NCI-H510A (cell line): ENCODE data around the gene TENM4.

Experiments
- DNase-seq: peaks from one replicate; lab custom pipeline; 2025; lab: John Stamatoyannopoulos, UW

TENM4 gene

DNA sequence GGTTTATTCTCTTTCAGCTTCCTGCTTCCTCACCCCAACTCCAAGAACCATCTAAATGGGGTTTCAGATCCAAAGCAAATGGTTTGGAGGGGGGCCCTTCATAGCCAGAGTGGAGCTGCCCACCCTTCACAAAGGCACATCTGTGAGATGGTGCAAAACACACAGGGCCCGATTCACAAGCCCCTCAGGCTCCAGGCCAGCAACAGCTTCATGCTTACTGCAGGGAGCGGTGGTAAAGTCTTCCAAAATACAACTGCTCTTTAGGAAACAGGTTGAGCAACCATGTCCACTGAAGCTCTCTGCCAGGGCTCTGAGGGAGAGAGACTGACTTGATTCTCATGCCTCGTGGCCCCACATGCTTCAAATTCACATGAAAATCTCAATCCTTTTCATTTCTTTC is 653.1 kb downstream of the TENM4 start:
- DNase-seq: no peak

DNA sequence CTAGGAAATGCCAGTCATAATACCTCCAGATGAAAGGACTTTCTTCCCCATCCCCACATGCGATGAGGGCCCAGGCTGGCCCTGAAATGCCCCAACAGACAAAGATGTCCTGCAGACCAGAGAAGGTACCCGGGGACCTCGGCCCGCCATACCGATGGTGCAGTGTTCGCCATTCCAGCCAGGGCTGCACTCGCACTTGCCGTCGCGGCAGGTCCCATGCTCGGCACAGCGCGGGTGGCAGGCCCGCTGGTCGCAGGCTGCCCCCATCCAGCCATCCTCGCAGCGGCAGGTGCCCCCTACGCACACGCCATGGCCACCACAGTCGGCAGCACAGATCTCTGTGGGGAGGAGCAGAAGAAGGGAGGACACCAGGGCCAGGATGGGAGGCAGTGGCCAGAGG is 654.1 kb downstream of the TENM4 start:
- no peak for DNase-seq

DNA sequence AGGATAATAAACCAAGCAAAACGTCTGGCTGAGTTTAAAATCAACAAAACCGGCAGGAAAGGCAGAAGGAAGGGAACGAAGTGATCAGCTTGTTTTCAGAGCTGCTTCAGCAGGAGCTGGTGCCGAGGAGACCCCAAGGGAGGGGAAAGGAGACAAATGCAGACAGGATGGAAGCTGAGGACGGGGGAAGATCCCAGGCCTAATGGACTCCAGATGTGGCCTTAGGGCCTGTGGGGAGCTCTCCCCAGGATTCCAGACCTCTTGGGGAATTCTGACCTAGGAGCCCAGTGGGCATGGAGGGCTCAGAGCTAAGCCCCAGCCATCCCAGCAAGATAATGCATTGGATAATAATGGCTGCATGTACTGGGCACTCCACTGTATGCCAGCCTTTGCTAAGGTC is 654.7 kb downstream of the TENM4 start:
- DNase-seq: no peak

DNA sequence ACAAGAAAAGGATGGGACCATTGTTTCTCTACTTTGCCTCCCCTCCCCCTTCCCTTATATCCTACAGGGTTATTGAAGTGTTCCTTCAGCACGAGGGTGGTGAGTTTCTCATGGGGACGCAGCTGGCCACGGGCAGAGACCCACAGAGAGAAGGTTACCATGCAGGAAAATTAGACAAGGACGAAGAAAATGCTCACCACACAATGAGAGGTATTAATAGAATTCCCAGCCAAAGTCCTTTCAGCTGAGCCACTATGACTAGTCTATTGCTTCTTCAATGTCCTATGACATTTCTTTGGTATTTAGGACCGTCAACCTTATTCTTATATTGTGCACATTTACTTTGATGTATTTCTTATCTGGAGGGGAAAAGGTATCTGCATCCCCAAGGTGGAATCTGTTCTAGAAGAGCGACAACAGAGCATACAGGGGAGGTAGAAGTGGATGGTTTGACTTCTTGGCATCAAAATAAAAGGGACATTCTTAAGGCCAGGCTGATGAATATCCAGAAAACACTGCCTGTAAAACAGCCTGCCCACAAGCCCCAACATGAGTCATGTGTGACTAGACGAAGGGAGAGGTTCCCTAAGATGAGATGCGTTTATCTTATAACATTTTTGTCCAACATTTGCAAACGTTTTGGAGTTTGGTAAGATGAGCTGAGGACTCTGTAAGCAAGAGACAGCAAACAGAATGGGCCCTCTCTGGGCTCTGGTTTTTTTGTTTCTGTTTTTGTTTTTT is 656.3 kb downstream of the TENM4 start:
- no peak for DNase-seq

DNA sequence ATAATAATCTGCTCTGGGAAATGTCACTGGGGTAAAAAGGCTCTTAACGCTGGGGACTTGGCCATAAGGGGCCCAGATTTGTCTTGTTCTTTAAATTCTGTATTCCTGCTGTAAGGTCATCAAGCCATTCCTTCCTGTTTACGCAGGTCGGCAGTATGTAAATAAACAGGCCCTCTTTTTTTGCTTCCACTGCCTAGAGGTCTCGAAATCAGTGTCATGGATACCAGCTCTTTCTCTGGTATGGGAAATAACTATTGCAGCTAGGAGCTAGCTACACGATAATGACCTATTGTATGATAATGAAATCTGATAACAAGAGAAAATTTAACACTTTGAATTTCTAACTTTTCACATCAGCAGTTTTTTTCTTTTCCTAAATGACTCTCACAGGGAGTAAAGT is 657.0 kb downstream of the TENM4 start:
- no peak for DNase-seq

DNA sequence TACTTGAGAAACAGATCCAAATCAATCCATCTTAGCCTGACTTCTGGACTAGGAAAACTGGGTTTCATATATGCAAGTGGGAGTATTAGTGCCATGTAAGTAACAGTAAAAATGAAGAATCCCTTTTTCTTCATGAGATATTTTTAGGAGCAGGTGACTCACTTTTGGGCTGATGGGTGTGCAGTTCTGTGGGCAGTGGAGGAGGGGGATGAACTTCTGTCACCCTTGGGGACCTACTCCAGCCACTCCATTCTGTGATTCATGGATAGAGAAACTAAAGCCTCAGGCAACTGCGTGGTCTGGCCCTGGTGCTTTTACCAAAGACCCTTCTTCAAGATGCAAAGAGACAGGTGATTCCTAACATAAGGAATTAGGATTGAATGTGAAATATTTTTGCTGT is 657.5 kb downstream of the TENM4 start:
- DNase-seq: no peak

DNA sequence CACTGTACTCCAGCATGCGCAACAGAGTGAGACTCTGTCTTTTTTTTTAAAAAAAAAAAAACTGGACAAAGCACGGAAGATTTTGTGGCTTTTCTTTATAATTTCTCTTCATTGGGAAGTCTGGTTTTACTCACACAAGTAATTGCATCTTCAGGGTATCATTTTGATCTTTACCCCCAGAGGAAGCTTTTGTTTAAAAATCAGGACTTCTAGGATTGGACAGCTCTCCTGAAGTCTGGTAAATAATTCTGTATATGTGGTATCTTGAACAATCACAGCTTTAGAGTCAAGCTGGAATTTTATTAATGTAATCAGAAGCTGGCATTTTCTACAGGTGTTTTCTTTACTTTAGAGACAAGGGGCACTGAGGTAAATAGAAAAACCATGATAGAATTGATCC is 658.1 kb downstream of the TENM4 start:
- DNase-seq: no peak

DNA sequence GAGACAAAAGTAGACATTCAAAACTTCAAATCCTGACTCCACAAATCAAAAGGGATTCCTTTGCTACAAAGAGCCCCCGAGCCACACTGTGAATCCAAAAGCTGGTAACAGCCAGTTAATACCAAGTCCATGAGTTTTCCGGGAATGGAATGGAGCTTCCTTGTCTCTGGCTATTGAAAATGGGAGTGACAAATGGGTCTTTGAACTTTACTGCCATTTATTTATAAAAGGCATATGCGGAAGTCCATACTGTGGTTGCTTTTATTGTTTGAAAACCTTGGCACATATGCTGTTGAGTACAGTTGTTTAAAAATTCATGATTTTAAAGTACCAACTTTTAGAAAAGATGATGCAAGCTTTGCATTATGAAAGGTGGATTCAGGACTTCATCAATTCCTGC is 659.9 kb downstream of the TENM4 start:
- DNase-seq: no peak

DNA sequence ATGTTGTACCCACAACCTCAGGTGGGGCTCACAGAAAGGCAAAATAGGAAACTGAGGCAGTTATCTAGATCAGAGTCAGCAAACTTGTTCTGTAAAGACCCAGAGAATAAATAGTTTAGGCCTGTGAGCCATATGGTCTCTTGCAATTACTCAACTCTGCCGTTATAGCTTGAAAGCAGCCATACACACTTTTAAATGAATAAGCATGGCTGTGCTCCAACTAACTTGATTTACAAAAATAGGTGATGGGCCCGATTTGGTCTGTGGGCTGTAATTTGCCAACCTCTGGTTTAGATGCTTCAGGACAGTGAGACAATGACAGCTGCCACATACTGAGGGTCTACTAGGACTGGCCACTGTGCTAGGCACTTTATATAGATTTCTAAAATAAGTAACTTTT is 667.3 kb downstream of the TENM4 start:
- no peak for DNase-seq

DNA sequence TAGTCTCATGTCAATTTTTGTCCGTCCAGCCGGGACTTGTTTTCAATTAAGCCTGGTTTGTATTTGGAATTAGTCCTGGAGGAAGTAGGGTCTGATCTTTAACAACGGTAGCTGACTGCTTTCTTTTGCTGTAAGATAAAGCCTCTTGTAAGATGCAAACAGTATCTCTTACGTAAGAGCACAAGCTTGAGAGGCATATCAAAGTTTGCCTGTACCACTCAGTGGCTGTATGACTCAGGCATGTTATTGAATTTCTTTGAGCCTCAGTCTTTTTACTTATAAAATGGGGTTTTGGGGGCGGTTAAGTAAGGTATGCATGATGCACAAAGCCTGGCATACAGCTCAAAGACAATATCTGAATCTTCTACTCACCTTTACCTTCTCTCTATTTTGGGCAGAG is 667.8 kb downstream of the TENM4 start:
- no peak for DNase-seq

DNA sequence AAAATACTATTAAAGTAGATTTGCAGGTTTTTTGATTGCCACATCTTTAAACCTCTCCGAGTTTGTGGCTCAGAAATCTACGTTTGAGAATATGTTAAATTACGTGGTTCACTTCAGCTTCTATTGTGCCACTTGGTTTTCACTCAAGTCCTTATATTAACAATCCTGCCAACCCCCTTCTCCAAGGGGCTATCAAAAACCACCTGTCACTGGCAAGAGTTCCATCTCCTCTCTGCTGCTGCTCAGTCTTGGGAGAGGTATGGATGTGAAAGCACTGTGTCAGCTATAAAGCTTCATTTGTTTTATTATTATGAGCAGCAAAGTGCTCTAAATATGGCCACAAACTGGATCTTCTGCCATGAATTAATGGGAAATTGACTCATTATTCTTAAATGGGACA is 668.6 kb downstream of the TENM4 start:
- no peak for DNase-seq

DNA sequence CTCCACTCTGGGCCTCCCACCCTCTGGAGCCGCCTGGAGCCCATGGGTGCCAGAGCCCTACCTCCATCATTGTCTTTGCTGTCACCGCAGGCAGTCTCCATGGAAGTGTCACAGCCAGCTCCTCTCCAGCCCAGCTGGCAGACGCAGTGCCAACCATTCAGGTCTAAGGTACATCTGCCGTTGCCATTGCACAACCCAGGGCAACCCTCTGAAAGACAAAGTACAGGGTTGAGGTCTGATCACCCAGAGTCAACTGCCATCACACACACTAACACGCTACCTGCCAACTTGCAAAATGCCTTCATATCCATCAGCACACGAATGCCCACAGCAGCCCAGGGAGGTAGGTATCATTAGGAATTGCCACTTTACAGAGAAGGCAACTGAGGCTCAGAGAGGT is 669.9 kb downstream of the TENM4 start:
- DNase-seq: no peak

DNA sequence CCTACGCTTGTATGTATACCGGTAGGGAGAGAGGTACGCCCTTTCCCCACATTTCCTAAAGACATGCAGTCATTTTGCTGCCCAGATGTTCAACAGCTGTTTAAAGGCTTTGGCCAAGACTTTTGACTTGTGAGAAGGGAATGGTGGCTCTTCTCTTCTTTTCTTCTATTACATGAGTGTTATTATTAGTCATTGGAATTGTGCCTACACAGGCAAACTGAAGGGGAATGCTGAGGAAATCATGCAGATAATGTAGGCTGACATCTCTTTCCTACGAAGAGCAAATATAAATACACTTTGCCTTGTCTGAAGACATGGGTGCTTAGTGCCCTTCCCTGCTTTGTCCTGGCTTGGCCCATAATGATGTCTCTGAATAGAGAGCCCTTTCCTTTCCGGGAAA is 671.9 kb downstream of the TENM4 start:
- DNase-seq: no peak

DNA sequence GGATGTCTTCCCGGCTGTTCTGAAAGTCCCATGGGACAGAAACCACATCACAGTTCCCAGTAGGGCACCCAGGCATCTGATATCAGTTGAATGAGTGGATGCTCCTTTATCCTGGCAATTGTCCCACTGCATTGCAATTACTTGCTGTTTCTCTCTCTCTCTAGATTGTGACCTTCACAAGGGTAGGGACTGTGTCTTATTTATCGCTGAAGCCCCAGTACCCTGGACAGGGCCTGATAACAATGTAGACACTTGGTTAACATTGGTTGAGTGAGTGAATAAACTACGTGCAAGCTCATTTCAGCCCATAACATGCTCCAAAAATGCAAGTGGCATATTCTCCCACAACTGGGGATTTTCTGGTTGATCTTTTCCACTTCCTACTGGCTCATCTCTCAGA is 672.5 kb downstream of the TENM4 start:
- DNase-seq: no peak

DNA sequence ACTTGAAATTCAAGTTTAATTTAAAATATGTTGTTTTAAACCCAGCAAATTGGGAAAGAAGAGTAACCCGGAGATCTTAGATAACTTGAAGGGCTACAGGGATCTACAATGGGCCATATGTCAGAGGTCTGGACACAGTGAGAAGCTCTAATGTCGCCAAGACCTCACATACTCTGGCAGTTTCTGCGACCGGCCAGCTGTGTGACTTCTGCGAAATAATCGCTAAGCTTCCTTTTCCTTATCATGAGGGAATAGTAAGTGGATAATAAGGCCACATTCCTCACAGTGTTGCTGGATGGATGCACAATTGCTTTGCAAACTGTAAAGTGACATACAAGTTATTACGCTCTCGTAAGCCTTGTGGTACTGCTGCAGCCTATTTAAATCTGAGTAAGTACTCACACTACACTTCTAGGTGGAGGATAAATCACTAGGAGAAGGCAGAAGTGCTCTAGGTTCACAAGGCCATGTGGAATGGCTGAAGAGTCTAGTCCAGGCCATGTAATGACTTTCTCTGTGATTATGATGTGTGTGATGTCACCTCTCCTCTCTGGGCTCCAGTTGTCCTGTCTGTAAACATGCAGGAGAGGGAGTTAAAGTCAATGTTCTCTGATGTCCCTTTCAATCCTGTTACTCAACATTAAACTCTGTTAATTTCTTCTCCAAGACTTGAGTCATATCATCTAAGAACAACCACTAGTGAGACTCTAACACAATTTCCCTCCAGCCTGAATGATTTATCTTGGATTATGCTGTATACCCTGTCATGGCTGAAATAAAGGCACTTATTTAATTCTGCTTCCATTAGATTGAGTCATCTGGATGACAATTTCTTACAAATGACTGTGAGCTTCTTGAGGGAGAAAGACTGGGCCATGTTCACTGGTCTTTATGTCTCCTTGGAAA is 673.5 kb downstream of the TENM4 start:
- no peak for DNase-seq

DNA sequence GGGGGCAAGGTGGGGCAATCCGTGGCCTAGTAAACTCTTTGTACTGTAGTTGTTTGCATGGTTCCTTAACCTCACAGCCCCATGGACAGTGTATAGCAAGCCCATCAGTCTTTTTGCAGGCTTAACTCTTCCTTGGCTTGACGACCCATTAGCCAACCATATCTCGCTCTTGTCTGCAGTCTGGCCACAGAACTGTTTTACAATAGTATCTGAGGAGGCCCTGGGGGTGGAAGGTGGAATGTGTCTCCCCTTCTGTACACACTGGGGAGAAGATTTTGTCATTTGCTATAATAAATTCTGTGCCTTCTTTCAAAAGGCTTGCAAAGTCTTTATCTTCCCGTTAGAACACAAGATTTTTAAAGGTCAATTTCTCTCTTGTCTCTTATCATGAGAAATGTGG is 675.9 kb downstream of the TENM4 start:
- DNase-seq: no peak

DNA sequence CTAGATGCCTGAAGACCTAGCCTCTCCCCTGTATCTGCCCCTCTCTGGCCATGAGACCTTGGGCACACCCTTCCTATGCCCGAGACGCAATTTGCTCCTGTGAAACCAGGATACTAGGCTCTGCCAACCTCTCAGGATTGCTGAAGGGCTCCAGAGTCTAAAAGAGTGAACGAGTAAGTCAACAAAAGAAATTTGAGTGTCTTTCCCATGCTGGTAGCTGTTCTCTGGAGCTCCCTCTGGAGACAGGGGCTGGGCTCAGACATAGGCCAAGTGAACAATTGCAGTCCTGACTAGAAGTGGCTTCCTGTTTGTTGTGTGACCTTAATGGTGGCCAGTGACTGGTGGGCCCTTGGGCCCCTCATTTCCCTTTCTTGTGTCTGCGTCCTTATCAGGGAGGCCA is 677.2 kb downstream of the TENM4 start:
- no peak for DNase-seq

DNA sequence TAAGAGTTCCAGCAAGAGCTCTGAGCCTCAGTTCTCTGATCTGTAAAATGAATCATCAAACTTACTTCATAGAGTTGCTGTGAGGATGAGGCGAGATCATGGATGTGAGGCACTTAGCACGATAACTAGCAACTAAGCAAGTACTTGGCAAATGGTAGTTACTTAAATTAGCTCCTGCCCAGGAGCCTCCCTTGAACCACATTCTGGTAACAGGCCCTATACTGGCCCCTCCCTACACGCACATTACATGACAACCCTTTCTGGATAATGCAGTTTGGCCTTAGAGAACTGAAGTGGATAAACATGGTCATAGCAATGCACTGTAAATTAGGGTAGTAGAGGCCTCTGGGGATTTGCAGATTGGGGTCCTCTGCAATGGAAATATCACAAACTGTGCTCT is 678.7 kb downstream of the TENM4 start:
- no peak for DNase-seq

DNA sequence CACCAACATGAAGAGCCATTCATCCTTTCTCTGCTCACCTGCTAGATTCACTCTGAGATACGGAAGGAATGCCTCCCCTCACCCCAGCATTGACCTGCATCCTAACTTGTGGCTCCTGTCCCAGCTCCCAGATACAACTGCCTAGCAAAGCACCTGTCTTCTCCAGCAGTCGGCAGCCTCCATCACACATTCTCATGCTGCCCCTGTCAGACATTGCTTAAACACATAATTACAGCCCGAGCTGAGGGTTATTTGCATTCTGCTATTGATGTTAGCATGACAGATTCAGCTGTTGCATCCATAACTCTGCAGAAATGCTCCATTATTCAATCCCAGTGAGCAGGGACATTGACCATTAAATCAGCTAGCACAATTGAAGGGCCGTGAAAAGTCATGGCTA is 681.8 kb downstream of the TENM4 start:
- no peak for DNase-seq

DNA sequence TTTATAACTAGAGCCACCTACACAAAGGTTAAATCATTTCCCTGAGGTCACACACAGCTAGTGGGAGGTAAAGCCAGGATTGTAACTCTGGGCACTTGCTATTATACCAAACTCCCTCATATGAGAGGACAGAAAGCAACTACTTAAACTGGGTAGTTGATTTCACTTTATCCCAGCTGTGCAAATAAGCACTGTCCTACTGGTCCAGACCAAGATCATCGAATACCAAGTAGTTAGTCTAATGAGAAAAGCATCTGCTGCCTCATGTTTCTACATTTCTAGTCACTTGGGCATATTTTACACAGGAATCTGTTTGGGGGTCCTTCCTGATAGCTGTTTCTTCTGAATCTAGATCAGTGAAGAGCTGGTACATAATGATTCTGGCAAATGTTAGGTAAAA is 687.5 kb downstream of the TENM4 start:
- DNase-seq: no peak

DNA sequence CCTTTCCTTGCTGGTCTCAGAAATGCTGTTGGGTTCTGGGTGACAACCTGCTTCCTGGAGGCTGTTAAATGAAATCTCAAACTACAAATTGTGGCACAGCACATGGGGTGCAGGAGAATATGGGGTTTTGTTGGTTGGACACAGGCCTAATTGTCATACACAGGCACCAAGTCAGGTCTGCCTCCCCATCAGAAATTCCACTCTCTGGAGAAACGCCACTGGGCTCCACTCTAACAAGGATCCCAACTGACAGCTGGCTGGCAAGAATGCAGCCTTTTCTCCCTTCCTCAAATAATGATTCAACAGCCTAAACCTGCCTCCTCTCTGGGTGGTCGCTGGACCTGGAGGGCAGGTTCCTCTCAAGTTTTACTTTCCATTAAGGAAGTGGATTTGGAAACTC is 688.3 kb downstream of the TENM4 start:
- no peak for DNase-seq

DNA sequence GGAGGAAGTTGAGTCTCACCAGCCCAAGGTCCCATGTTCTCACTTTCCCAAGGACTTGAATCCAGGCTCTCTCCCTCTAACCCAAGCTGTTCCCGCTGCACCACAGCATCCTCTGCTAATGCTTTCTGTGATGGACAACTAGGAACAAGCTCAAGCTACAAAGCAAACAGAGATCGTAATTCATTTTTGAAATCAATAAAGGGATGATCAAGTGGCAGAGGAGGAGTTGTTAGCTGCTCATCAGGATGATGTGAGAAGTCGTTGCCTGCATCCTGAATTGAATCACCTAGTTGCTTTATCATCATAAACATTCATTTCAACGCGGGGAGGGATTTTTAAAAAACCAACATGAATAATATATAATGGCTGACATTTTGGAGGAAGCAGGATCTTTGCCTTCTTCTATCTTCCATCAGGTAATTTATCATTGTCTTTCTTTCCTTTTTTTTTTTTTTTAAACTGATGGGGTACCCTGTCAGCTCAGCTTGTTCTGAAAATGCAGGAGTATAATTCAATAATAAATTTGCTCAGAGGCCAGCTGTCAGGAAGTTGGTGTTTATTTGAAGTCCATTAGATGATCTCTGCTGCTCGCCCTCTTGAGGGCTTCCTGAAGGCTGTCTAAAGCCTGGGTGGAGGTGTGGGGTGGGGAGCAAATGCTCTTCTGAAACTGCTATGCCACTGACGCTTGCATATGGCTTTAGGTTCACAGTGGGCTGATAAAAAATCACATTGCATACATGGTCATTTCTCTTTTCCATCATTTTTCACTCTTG is 691.7 kb downstream of the TENM4 start:
- DNase-seq: peak; percentile 68

DNA sequence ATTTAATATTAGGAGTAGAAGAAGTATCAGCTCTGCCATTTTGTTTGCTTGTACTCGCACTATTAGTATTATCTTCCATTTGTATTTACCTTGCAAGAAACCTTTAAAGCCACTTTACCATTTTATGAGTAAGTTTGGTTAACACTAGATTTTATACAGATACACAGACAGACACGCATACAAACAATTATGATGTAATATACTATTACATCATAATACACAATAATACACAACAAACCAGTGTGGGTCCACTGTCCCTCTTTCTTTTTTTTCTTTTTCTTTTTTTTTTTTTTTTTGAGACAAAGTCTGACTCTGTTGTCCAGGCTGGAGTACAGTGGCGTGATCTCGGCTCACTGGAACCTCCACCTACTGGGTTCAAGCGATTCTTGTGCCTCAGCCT is 695.9 kb downstream of the TENM4 start:
- DNase-seq: no peak
